K562 (cell line): ENCODE measurements around the gene CACNA2D2. TPM values are rescaled to one million over a fixed set of nuclear protein-coding genes. Genes with fewer than 3 reads are reported as not detected.

ENCODE experiments used
- ATAC-seq: fragments of 200-7000 bp; cut with Tn5 transposase; 3 replicates; pipeline ENCODE4 v1.9.1; 2020; ENCODE audit warnings: moderate library complexity
- BruUV-seq: library from RNA; stranded (reverse); fragments of 400-500 nt; replicated peaks from 2 replicates; lab custom pipeline; 2021; lab: Mats Ljungman, UMichigan
- CTCF ChIA-PET: fragments of 300-600 bp; formaldehyde crosslinking; extraction: SDS; loops from one replicate; lab custom pipeline; 2021; ENCODE audit warnings: low intra/inter-chr PET ratio; lab: Yijun Ruan, JAX
- POLR2A ChIA-PET: fragments of 300-600, 350-650 bp; sonication (Branson Sonifier 250); formaldehyde crosslinking; extraction: SDS; loops from one replicate; lab custom pipeline; 2021; ENCODE audit warnings: antibody characterized with exemption, inconsistent platforms; lab: Yijun Ruan, JAX
- DNase-seq, 4 experiments: peaks; one replicate each; pipeline versions ENCODE4 v3.0.0 to v3.0.0-alpha.2; 2011 to 2018; ENCODE audit warnings: low spot score in 3 of 4, mixed read lengths in 3 of 4; ENCODE audit errors: extremely low read depth in 1 of 4
- FAIRE-seq: peaks from 2 replicates; lab custom pipeline; 2011; peaks lifted over from hg19 to GRCh38; lab: Jason Lieb, UNC
- H2AFZ ChIP-seq: 2 replicates; pipeline ENCODE4 v1.6.0; 2011; ENCODE audit warnings: low read depth, low read length, control low read depth, inconsistent platforms
- H3K27ac ChIP-seq: fragments of 200-600 bp; 3 replicates; pipeline ENCODE4 v1.8.0; 2011; ENCODE audit warnings: low read depth, mild to moderate bottlenecking, control low read depth, inconsistent platforms, low read length, moderate library complexity, mixed read lengths; ENCODE audit errors: extremely low read depth
- H3K27me3 ChIP-seq, 2 experiments: fragments of 300-600 bp in 1 of 2; 2 replicates in 1 of 2; 3 replicates in 1 of 2; pipeline versions ENCODE4 v1.6.0 to v1.8.0; 2011; ENCODE audit warnings: inconsistent platforms in 2 of 2, low read length in 2 of 2, mild to moderate bottlenecking in 1 of 2, mixed read lengths in 1 of 2, moderate library complexity in 1 of 2; ENCODE audit not compliant: control insufficient read depth in 2 of 2, insufficient read depth in 2 of 2
- H3K36me3 ChIP-seq: fragments of 300-600 bp; 3 replicates; pipeline ENCODE4 v1.8.0; 2011; ENCODE audit warnings: mild to moderate bottlenecking, low read length, inconsistent platforms; ENCODE audit not compliant: control insufficient read depth, insufficient read depth
- H3K4me1 ChIP-seq, 2 experiments: fragments of 200-600 bp in 1 of 2; replicated peaks in 1 of 2; 2 replicates in 1 of 2; 3 replicates in 1 of 2; pipeline versions ENCODE4 v1.5.1 to v1.8.0; 2011; ENCODE audit warnings: inconsistent platforms in 2 of 2, low read length in 2 of 2, mild to moderate bottlenecking in 1 of 2, mixed read lengths in 1 of 2, moderate library complexity in 1 of 2; ENCODE audit not compliant: control insufficient read depth in 2 of 2, insufficient read depth in 2 of 2
- H3K4me2 ChIP-seq: 2 replicates; pipeline ENCODE4 v1.6.1; 2011; ENCODE audit warnings: low read length, control low read depth, inconsistent platforms, mixed read lengths; ENCODE audit not compliant: insufficient read depth
- H3K4me3 ChIP-seq: fragments of 200-600 bp; sonication (generic), shearing (Covaris generic); 2 replicates; pipeline ENCODE4 v1.5.1; 2016; ENCODE audit warnings: control low read depth, inconsistent platforms
- H3K79me2 ChIP-seq: fragments of 200-600 bp; 3 replicates; pipeline ENCODE4 v1.8.0; 2011; ENCODE audit warnings: low read length, inconsistent platforms; ENCODE audit not compliant: control insufficient read depth, insufficient read depth
- H3K9ac ChIP-seq, 2 experiments: 2 replicates each; pipeline versions ENCODE4 v1.6.0 to v1.6.1; 2011; ENCODE audit warnings: low read depth in 2 of 2, low read length in 2 of 2, control low read depth in 1 of 2, inconsistent platforms in 1 of 2, mild to moderate bottlenecking in 1 of 2, mixed read lengths in 1 of 2; ENCODE audit not compliant: insufficient read depth in 1 of 2
- H3K9me1 ChIP-seq: one replicate; pipeline ENCODE4 v1.6.0; 2011; ENCODE audit warnings: inconsistent platforms, mild to moderate bottlenecking, low read length, moderate library complexity; ENCODE audit not compliant: control insufficient read depth, insufficient read depth
- H3K9me3 ChIP-seq: replicated peaks from 2 replicates; pipeline ENCODE4 v1.5.1; 2011; ENCODE audit warnings: low read depth, low read length, inconsistent platforms; ENCODE audit not compliant: control insufficient read depth, insufficient read depth
- H4K20me1 ChIP-seq: replicated peaks from 2 replicates; pipeline ENCODE4 v1.6.1; 2011; ENCODE audit warnings: low read length, inconsistent platforms, mixed read lengths; ENCODE audit not compliant: control insufficient read depth, insufficient read depth
- ARHGAP35 ChIP-seq: fragments of 450-650 bp; IDR thresholded peaks from 2 replicates; pipeline ENCODE4 v1.6.1; 2018; ENCODE audit not compliant: partially characterized antibody
- HNRNPLL ChIP-seq: fragments of 200-400 bp; formaldehyde crosslinking; IDR thresholded peaks from 2 replicates; pipeline ENCODE4 v1.6.1; 2017; ENCODE audit warnings: low read length, low read depth, mild to moderate bottlenecking; ENCODE audit not compliant: poor library complexity, severe bottlenecking
- RBM22 ChIP-seq: fragments of 200-400 bp; formaldehyde crosslinking; IDR thresholded peaks from 2 replicates; pipeline ENCODE4 v1.6.1; 2018; ENCODE audit warnings: low read length, low read depth; ENCODE audit not compliant: poor library complexity, severe bottlenecking
- ZNF140 ChIP-seq: fragments of 250-450 bp; sonication (Bioruptor Pico); IDR thresholded peaks from 2 replicates; pipeline ENCODE4 v1.8.0; 2021; ENCODE audit warnings: moderate library complexity, mild to moderate bottlenecking, inconsistent platforms
- ZNF212 ChIP-seq: fragments of 450-650 bp; formaldehyde crosslinking; IDR thresholded peaks from 2 replicates; pipeline ENCODE4 v1.4.0; 2020; ENCODE audit warnings: mild to moderate bottlenecking
- ZNF449 ChIP-seq: fragments of 250-450 bp; sonication (Bioruptor Pico); IDR thresholded peaks from 2 replicates; pipeline ENCODE4 v1.8.0; 2022; ENCODE audit warnings: moderate library complexity, mild to moderate bottlenecking, inconsistent platforms
- ZNF561 ChIP-seq: fragments of 450-650 bp; formaldehyde crosslinking; conservative IDR thresholded peaks from 2 replicates; pipeline ENCODE4 v1.4.0; 2020; ENCODE audit warnings: mild to moderate bottlenecking, moderate library complexity
- WGBS: fragments of 100-300 bp; shearing (Covaris generic); methylation state at CpG from one replicate; pipeline ENCODE4 v1.1.6; 2016; ENCODE audit warnings: low coverage, mixed read lengths; ENCODE audit not compliant: insufficient coverage; ENCODE audit errors: missing lambda C conversion rate; 5-methylcytosine and 5-hydroxymethylcytosine counted together
- in situ Hi-C: fragments of 300-500 bp; cut with MboI; formaldehyde crosslinking; loops from 4 replicates; pipeline ENCODE4 v1.15.0; 2018; ENCODE audit warnings: inconsistent platforms, mixed read lengths
- intact Hi-C: fragments of 100-400 bp; cut with micrococcal nuclease; formaldehyde crosslinking; loops from 2 replicates; pipeline ENCODE4 v1.14.2; 2022
- polyA plus RNA-seq, 8 experiments: library from polyadenylated mRNA; depleted of rRNA in 4 of 8; stranded (reverse) in 5 of 8; unstranded in 3 of 8; fragments of >200 nt; fragmentation: Nextera tagmentation in 2 of 8; fragmentation: Illumina TruSeq in 1 of 8; extraction: Ambion mirVana in 2 of 8; extraction: Trizol in 1 of 8; gene quantifications; 2 replicates each; pipeline versions ENCODE4 v1.2.1 to v1.2.3, GENCODE V29; 2011 to 2014; ENCODE audit warnings: inconsistent platforms in 1 of 8, missing spikeins in 1 of 8
- total RNA-seq, 7 experiments: library from RNA; depleted of rRNA in 6 of 7; stranded (reverse); fragments of >200 nt in 6 of 7; fragmentation: Illumina TruSeq in 2 of 7; extraction: Trizol in 2 of 7; gene quantifications; 2 replicates each; pipeline versions ENCODE4 v1.2.1 to v1.2.3, GENCODE V29; 2011 to 2021; ENCODE audit warnings: low replicate concordance in 1 of 7

The CACNA2D2 gene
- total and polyA plus RNA-seq, 9 of the 15 experiments (the other 6 are each of a cell fraction or from before 2014, with no cell fraction given), result 0.11 to 0.58 (median 0.36) TPM; not detected in 2

GRCh38 chr3:50510325-50510724, 6.9 kb upstream of the CACNA2D2 start:
- no peak for TF ChIP-seq ZNF140
- no peak for TF ChIP-seq ARHGAP35
- no peaks in the 10 kb centered on the region for H3K9me1 ChIP-seq
- no peak overlapping the region for H3K27ac ChIP-seq
- H3K79me2 ChIP-seq, result no peaks in the 10 kb centered on the region
- in situ Hi-C loops (loop anchor here (5.0 kb wide), 1 partner anchor 37 kb away; no protein-coding TSS in a partner anchor), intact Hi-C loops (no loop called here)
- CTCF ChIA-PET, result no interaction called here
- no peak overlapping the region for H2AFZ ChIP-seq
- H3K9ac ChIP-seq, result no peak overlapping the region
- BruUV-seq, result no TSS peak
- no peaks in the 10 kb centered on the region; a peak in 1 of 5 replicates for H3K4me1 ChIP-seq
- 0 out of 2 replicates have a peak, but pooled peaks cover 3% of the 10 kb centered on the region for H4K20me1 ChIP-seq
- no peaks in the 10 kb centered on the region for H3K9me3 ChIP-seq
- no peak overlapping the region for H3K4me3 ChIP-seq
- FAIRE-seq, result no peak
- ATAC-seq, result no peak
- WGBS, result 10% methylated on average over 1 of the region's 2 CpGs
- no peak for DNase-seq
- POLR2A ChIA-PET, result interaction anchor here (0.5 to 1.0 kb wide), 3 partner anchors 12 to 840 kb away, joined by 3 read pairs; no protein-coding TSS in a partner anchor
- H3K4me2 ChIP-seq, result no peak overlapping the region
- peaks cover 5 to 71% of the 10 kb centered on the region in 2 experiments; a peak in 3 of 5 replicates for H3K27me3 ChIP-seq
- no peaks in the 10 kb centered on the region for H3K36me3 ChIP-seq

- Histone ChIP-seq H3K36me3 (no peaks in the 10 kb centered on the region), H3K9me3 (no peaks in the 10 kb centered on the region), H3K9ac (no peak overlapping the region), H2AFZ (no peak overlapping the region), H3K27ac (no peak overlapping the region), H3K79me2 (no peaks in the 10 kb centered on the region), H3K4me3 (no peak overlapping the region), H3K27me3 (peaks cover 5 to 73% of the 10 kb centered on the region in 2 experiments; a peak in 3 of 5 replicates), H3K4me2 (no peak overlapping the region), H4K20me1 (0 out of 2 replicates have a peak, but pooled peaks cover 3% of the 10 kb centered on the region), H3K4me1 (no peaks in the 10 kb centered on the region; a peak in 1 of 5 replicates), H3K9me1 (no peaks in the 10 kb centered on the region)
- ChIA-PET POLR2A (interaction anchor here (1.0 kb wide), 1 partner anchor 12 kb away, joined by 3 read pairs; no protein-coding TSS in a partner anchor), CTCF (no interaction called here)
- in situ Hi-C loops, result loop anchor here (5.0 kb wide), 1 partner anchor 38 kb away; no protein-coding TSS in a partner anchor
- BruUV-seq, result no TSS peak
- 0% methylated on average over 3 of the region's 5 CpGs for WGBS
- TF ChIP-seq ZNF561 (CRISPR knock-in tag), result no peak
- TF ChIP-seq ZNF212 (CRISPR knock-in tag), result no peak
- TF ChIP-seq RBM22, result no peak
- TF ChIP-seq ZNF449, result no peak
- TF ChIP-seq HNRNPLL, result no peak
- DNase-seq (no peak), FAIRE-seq (no peak), ATAC-seq (0 out of 3 replicates have a peak, but pooled peaks have one; percentile 51)
- intact Hi-C loops, result no loop called here
These were observed 6.3 kb upstream of the CACNA2D2 start for GRCh38 chr3:50509715-50510114.
